ENCODE measurements around the gene LDLRAD4. TPM values are rescaled to one million over a fixed set of nuclear protein-coding genes. Genes with fewer than 3 reads are reported as not detected.

Gene LDLRAD4
- total RNA-seq, 2 donors from 2014 or later, result 11.7 to 17.0 TPM

DNA sequence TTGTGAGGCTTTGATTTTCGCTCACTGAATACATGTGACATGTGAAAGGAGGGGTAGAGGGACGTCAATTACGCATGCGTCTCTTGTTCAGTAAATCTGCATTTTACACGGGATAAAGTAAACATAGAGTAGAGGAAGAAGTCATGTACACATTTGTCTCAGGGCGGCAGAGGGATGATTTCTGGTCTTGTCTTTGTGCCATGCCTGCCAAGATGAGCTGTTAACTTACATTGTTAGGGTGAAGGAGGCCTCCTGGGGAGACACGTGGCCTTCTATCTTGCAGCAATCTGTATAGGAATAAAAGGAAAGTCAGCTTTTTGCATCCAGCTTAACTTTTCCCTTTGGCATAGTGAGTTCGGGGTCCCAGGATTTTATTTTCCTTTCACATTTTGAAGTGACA lies 106.3 kb downstream of the LDLRAD4 start:
- H3K27me3 ChIP-seq, result no peaks in the 10 kb centered on the region

DNA sequence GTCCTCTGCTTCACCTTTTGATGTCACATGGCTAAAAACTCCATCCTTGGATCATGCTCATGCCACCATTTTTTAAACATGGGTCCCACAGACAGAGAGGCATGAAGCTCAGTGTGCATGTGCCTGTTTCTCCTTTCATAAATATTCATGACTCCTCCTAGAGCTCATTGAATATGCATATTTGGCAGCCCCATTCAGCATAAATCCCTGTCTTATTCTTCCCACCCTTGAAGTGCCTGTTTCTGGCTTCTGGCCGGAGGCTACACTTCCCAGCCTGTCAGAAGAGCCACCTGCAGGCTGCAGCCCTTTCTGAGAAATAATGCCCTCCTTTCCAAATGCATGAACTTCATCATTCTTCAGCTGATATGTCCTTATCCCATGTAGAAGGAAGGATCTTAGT lies 109.7 kb downstream of the LDLRAD4 start:
- H3K36me3 ChIP-seq, result no peaks in the 10 kb centered on the region
- no peaks in the 10 kb centered on the region for H3K27me3 ChIP-seq
- no peak overlapping the region for H3K27ac ChIP-seq
- H3K4me1 ChIP-seq, result no peaks in the 10 kb centered on the region
- H3K9ac ChIP-seq (ENCODE audit: low read depth in 2 of 2, low read length in 2 of 2), result no peak overlapping the region
- H3K9me3 ChIP-seq, result no peaks in the 10 kb centered on the region
- H3K4me3 ChIP-seq, result no peak overlapping the region
- DNase-seq, result no peak
- intact Hi-C loops (cut with DNase I), result no loop called here
- TF ChIP-seq, protein P1, sequence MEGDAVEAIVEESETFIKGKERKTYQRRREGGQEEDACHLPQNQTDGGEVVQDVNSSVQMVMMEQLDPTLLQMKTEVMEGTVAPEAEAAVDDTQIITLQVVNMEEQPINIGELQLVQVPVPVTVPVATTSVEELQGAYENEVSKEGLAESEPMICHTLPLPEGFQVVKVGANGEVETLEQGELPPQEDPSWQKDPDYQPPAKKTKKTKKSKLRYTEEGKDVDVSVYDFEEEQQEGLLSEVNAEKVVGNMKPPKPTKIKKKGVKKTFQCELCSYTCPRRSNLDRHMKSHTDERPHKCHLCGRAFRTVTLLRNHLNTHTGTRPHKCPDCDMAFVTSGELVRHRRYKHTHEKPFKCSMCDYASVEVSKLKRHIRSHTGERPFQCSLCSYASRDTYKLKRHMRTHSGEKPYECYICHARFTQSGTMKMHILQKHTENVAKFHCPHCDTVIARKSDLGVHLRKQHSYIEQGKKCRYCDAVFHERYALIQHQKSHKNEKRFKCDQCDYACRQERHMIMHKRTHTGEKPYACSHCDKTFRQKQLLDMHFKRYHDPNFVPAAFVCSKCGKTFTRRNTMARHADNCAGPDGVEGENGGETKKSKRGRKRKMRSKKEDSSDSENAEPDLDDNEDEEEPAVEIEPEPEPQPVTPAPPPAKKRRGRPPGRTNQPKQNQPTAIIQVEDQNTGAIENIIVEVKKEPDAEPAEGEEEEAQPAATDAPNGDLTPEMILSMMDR (IDR thresholded peaks at IDR 0.05), result no peak

More for the DNA sequence above, 106.3 kb downstream of the LDLRAD4 start:
- no peak for DNase-seq
- no peaks in the 10 kb centered on the region for H3K4me1 ChIP-seq
- TF ChIP-seq, protein P1 (IDR thresholded peaks at IDR 0.05), result no peak
- no peak overlapping the region for H3K27ac ChIP-seq
- H3K36me3 ChIP-seq, result no peaks in the 10 kb centered on the region
- no peak overlapping the region for H3K9ac ChIP-seq (ENCODE audit: low read depth in 2 of 2, low read length in 2 of 2)
- no peak overlapping the region for H3K4me3 ChIP-seq
- no peaks in the 10 kb centered on the region for H3K9me3 ChIP-seq
- intact Hi-C loops (cut with DNase I), result no loop called here

DNA sequence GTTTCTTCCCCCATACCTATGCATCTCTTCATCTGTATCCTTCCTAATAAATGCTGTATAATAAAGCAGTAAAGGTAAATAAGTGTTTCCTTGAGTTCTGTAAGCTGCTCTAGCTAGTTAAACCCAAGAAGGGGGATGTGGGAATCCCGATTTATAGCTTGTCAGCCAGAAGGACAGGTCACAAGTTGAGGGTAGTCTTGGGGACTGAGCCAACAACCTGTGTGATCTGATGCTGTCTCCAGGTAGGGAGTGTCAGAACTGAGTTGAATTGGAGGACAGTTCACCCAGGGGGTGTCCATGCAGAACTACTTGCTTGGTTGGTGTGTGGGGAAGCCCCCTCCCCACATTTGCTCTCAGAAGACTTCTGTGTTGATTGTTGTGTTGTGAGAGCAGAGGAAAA lies 112.4 kb downstream of the LDLRAD4 start:
- no peaks in the 10 kb centered on the region for H3K4me1 ChIP-seq
- no peaks in the 10 kb centered on the region for H3K36me3 ChIP-seq
- DNase-seq, result no peak
- no peak overlapping the region for H3K27ac ChIP-seq
- H3K4me3 ChIP-seq, result no peak overlapping the region
- H3K27me3 ChIP-seq, result no peaks in the 10 kb centered on the region
- H3K9me3 ChIP-seq, result no peaks in the 10 kb centered on the region
- no peak overlapping the region for H3K9ac ChIP-seq (ENCODE audit: low read depth in 2 of 2, low read length in 2 of 2)
- intact Hi-C loops (cut with DNase I), result no loop called here
- TF ChIP-seq, protein P1 (IDR thresholded peaks at IDR 0.05), result no peak

DNA sequence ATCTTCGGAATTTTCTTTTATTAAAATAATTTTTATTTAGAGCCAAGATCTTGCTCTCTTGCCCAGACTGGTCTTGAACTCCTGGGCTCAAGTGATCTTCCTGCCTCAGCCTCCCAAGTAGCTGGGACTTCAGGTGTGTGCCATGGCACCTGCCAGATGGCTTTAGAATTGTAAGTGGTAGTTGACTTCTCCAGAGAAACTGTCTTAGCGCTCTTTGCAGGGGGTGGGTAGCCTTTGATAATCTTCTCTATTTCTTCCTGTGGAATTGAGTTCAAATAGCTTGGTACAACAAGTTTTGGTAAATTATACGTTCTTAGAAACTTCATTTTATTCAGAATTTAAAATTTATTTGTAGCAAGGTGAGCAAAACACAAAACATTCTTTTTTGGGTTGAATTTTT lies 113.3 kb downstream of the LDLRAD4 start:
- no peak for DNase-seq
- no peaks in the 10 kb centered on the region for H3K9me3 ChIP-seq
- intact Hi-C loops (cut with DNase I), result no loop called here
- TF ChIP-seq, protein P1 (IDR thresholded peaks at IDR 0.05), result no peak
- H3K27ac ChIP-seq, result no peak overlapping the region
- H3K27me3 ChIP-seq, result no peaks in the 10 kb centered on the region
- no peaks in the 10 kb centered on the region for H3K4me1 ChIP-seq
- no peak overlapping the region for H3K9ac ChIP-seq (ENCODE audit: low read depth in 2 of 2, low read length in 2 of 2)
- H3K4me3 ChIP-seq, result no peak overlapping the region
- no peaks in the 10 kb centered on the region for H3K36me3 ChIP-seq

DNA sequence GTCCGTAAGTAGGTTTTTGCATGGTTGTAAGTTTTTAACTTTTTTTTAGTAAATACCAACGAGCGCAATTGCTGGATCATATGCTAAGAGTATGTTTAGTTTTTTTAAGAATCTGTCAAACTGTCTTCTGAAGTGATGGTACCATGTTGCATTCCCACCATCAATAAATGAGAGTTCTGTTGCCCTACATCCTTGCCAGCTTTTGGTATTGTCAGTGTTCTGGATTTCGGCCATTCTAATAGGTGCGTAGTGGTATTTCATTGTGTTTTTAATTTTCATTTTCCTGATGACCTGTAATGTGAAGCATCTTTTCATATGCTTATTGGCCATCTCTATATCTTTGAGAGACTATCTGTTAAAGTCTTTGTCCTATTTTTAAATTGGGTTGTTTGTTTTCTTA lies 114.3 kb downstream of the LDLRAD4 start:
- no peak overlapping the region for H3K4me3 ChIP-seq
- no peaks in the 10 kb centered on the region for H3K4me1 ChIP-seq
- no peaks in the 10 kb centered on the region for H3K27me3 ChIP-seq
- TF ChIP-seq, protein P1 (IDR thresholded peaks at IDR 0.05), result no peak
- no peak overlapping the region for H3K9ac ChIP-seq (ENCODE audit: low read depth in 2 of 2, low read length in 2 of 2)
- no peak overlapping the region for H3K27ac ChIP-seq
- no peak for DNase-seq
- no peaks in the 10 kb centered on the region for H3K36me3 ChIP-seq
- no peaks in the 10 kb centered on the region for H3K9me3 ChIP-seq
- intact Hi-C loops (cut with DNase I), result no loop called here

DNA sequence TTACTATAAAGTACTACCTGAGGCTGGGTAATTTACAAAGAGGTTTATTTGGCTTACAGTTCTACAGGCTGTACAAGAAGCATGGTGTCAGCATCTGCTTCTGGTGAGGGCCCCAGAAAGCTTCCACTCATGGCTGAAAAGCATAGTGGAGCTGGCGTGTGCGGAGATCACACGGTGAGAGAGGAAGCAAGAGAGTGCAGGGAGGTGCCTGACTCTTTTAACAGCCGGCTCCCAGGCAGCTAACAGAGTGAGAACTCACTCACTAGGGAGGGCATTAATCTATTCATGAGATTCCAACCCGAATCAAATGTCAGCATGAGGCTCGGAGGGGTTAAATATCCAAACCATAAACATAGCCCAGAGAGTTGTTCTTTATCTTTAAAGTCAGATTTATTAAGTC lies 117.3 kb downstream of the LDLRAD4 start:
- Histone ChIP-seq H3K36me3 (no peaks in the 10 kb centered on the region), H3K27ac (no peak overlapping the region), H3K9me3 (no peaks in the 10 kb centered on the region), H3K27me3 (no peaks in the 10 kb centered on the region), H3K4me3 (no peak overlapping the region), H3K4me1 (no peaks in the 10 kb centered on the region), H3K9ac (ENCODE audit: low read depth in 2 of 2, low read length in 2 of 2) (no peak overlapping the region)
- TF ChIP-seq, protein P1 (IDR thresholded peaks at IDR 0.05), result no peak
- DNase-seq, result no peak
- intact Hi-C loops (cut with DNase I), result no loop called here
